ENCODE data around the gene FAM3A.

GRCh38 chrX:154486396-154487207 is 29.4 kb downstream of the FAM3A start, which contains the start of gene UBL4A:
- TF ChIP-seq, protein P1, sequence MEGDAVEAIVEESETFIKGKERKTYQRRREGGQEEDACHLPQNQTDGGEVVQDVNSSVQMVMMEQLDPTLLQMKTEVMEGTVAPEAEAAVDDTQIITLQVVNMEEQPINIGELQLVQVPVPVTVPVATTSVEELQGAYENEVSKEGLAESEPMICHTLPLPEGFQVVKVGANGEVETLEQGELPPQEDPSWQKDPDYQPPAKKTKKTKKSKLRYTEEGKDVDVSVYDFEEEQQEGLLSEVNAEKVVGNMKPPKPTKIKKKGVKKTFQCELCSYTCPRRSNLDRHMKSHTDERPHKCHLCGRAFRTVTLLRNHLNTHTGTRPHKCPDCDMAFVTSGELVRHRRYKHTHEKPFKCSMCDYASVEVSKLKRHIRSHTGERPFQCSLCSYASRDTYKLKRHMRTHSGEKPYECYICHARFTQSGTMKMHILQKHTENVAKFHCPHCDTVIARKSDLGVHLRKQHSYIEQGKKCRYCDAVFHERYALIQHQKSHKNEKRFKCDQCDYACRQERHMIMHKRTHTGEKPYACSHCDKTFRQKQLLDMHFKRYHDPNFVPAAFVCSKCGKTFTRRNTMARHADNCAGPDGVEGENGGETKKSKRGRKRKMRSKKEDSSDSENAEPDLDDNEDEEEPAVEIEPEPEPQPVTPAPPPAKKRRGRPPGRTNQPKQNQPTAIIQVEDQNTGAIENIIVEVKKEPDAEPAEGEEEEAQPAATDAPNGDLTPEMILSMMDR (IDR thresholded peaks at IDR 0.05; ENCODE audit: poor library complexity), result no peak
- TF ChIP-seq EZH2 (IDR thresholded peaks at IDR 0.05; ENCODE audit: borderline replicate concordance), result no peak
